Immature natural killer cell (primary cell): ENCODE measurements around the gene CFAP77. TPM values are rescaled to one million over a fixed set of nuclear protein-coding genes. Genes with fewer than 3 reads are reported as not detected.

Source experiments
- DNase-seq, 3 donors: peaks; one replicate each; pipeline ENCODE4 v3.0.0; 2022; ENCODE audit warnings: mixed read lengths in 1 of 3
- H3K27ac Mint-ChIP-seq, 6 donors: one replicate each; pipeline ENCODE4 v1.8.0; 2020; ENCODE audit warnings: mixed read lengths in 6 of 6, mild to moderate bottlenecking in 5 of 6, inconsistent platforms in 4 of 6, moderate library complexity in 3 of 6
- H3K27me3 Mint-ChIP-seq, 3 donors: one replicate each; pipeline ENCODE4 v1.8.0; 2020 to 2021; ENCODE audit warnings: low read depth in 3 of 3, mild to moderate bottlenecking in 3 of 3, mixed read lengths in 3 of 3, moderate library complexity in 3 of 3, inconsistent platforms in 1 of 3
- H3K36me3 Mint-ChIP-seq, 3 donors: one replicate each; pipeline ENCODE4 v1.8.0; 2020; ENCODE audit warnings: mixed read lengths in 3 of 3, inconsistent platforms in 2 of 3, mild to moderate bottlenecking in 2 of 3
- H3K4me1 Mint-ChIP-seq, 2 donors: one replicate each; pipeline ENCODE4 v1.8.0; 2020; ENCODE audit warnings: inconsistent platforms in 2 of 2, mild to moderate bottlenecking in 2 of 2, mixed read lengths in 2 of 2, moderate library complexity in 1 of 2
- H3K4me3 Mint-ChIP-seq, 5 donors: one replicate each; pipeline ENCODE4 v1.8.0; 2020; ENCODE audit warnings: mild to moderate bottlenecking in 5 of 5, mixed read lengths in 5 of 5, inconsistent platforms in 3 of 5, moderate library complexity in 3 of 5
- H3K9me3 Mint-ChIP-seq, 6 donors: one replicate each; pipeline ENCODE4 v1.8.0; 2020; ENCODE audit warnings: mild to moderate bottlenecking in 6 of 6, mixed read lengths in 6 of 6, inconsistent platforms in 4 of 6, moderate library complexity in 3 of 6
- polyA plus RNA-seq, 3 donors: library from polyadenylated mRNA; unstranded; fragments of 300-500 nt; fragmentation: Illumina TruSeq; gene quantifications; one replicate each; pipeline ENCODE4 v1.2.3, GENCODE V29; 2021

Gene CFAP77
- polyA plus RNA-seq, 3 donors from 2014 or later: not detected

GRCh38 chr9:132572921-132573320, 162.9 kb downstream of the CFAP77 start:
- Mint-ChIP-seq H3K36me3 (no peaks in the 10 kb centered on the region), H3K4me1 (no peaks in the 10 kb centered on the region), H3K27ac (no peak overlapping the region), H3K27me3 (peaks cover 11 to 20% (median 19%) of the 10 kb centered on the region in 3 donors), H3K9me3 (no peaks in the 10 kb centered on the region), H3K4me3 (no peak overlapping the region)
- DNase-seq: no peak

GRCh38 chr9:132575005-132575609, 165.1 kb downstream of the CFAP77 start:
- H3K9me3 Mint-ChIP-seq: no peaks in the 10 kb centered on the region
- H3K27ac Mint-ChIP-seq: no peak overlapping the region
- no peaks in the 10 kb centered on the region for H3K36me3 Mint-ChIP-seq
- H3K27me3 Mint-ChIP-seq: peaks cover 19 to 31% (median 28%) of the 10 kb centered on the region in 3 donors
- peak; percentile 52 to 62 (median 61) for DNase-seq
- H3K4me1 Mint-ChIP-seq: no peaks in the 10 kb centered on the region
- no peak overlapping the region for H3K4me3 Mint-ChIP-seq

- H3K36me3 Mint-ChIP-seq: no peaks in the 10 kb centered on the region
- H3K4me3 Mint-ChIP-seq: no peak overlapping the region
- DNase-seq: no peak
- H3K27ac Mint-ChIP-seq: no peak overlapping the region
- no peaks in the 10 kb centered on the region for H3K9me3 Mint-ChIP-seq
- peaks cover 22 to 34% (median 28%) of the 10 kb centered on the region in 3 donors for H3K27me3 Mint-ChIP-seq
- H3K4me1 Mint-ChIP-seq: no peaks in the 10 kb centered on the region
Observed at GRCh38 chr9:132575811-132576210, 165.8 kb downstream of the CFAP77 start.

- Mint-ChIP-seq H3K36me3 (no peaks in the 10 kb centered on the region), H3K4me1 (peaks cover 8 to 10% of the 10 kb centered on the region in 2 donors), H3K4me3 (no peak overlapping the region)
Observed at GRCh38 chr9:132577119-132577518, 167.1 kb downstream of the CFAP77 start.

GRCh38 chr9:132578367-132578932, 168.4 kb downstream of the CFAP77 start:
- no peak overlapping the region for H3K27ac Mint-ChIP-seq
- H3K36me3 Mint-ChIP-seq: no peaks in the 10 kb centered on the region
- peaks cover 0 to 6% (median 0%) of the 10 kb centered on the region in 6 donors for H3K9me3 Mint-ChIP-seq
- no peak overlapping the region for H3K4me3 Mint-ChIP-seq
- H3K4me1 Mint-ChIP-seq: peaks cover 10% of the 10 kb centered on the region in 2 donors
- DNase-seq: no peak
- peaks cover 36 to 48% (median 44%) of the 10 kb centered on the region in 3 donors for H3K27me3 Mint-ChIP-seq

More at GRCh38 chr9:132577119-132577518, 167.1 kb downstream of the CFAP77 start:
- peaks cover 30 to 43% (median 35%) of the 10 kb centered on the region in 3 donors for H3K27me3 Mint-ChIP-seq
- no peak for DNase-seq
- H3K9me3 Mint-ChIP-seq: peaks cover 0 to 2% (median 0%) of the 10 kb centered on the region in 6 donors
- H3K27ac Mint-ChIP-seq: no peak overlapping the region

- Mint-ChIP-seq H3K27me3 (peaks cover 36 to 49% (median 47%) of the 10 kb centered on the region in 3 donors), H3K9me3 (peaks cover 0 to 6% (median 0%) of the 10 kb centered on the region in 6 donors), H3K27ac (no peak overlapping the region), H3K4me3 (no peak overlapping the region), H3K4me1 (peaks cover 10% of the 10 kb centered on the region in 2 donors), H3K36me3 (no peaks in the 10 kb centered on the region)
- no peak for DNase-seq
Observed at GRCh38 chr9:132579427-132579798, 169.4 kb downstream of the CFAP77 start.

- H3K4me1 Mint-ChIP-seq: peaks cover 10% of the 10 kb centered on the region in 2 donors
- peaks cover 0 to 6% (median 0%) of the 10 kb centered on the region in 6 donors for H3K9me3 Mint-ChIP-seq
- H3K27ac Mint-ChIP-seq: peak within 1 kb of the TSS in 3 of 6 donors; percentile 7 to 54 (median 7)
Observed at GRCh38 chr9:132582276-132582785, 172.3 kb downstream of the CFAP77 start, which contains the start of gene BARHL1. TSS of gene BARHL1 (plus strand) at chr9:132582606. CDS start at chr9:132582798, 192 bp downstream.

GRCh38 chr9:132582786-132583583, 173.0 kb downstream of the CFAP77 start:
- peaks cover 48 to 52% (median 50%) of the 10 kb centered on the region in 3 donors for H3K27me3 Mint-ChIP-seq
- no peak overlapping the region for H3K27ac Mint-ChIP-seq
- peak overlapping the region in 2 of 5 donors; percentile 33 to 36 for H3K4me3 Mint-ChIP-seq

More at GRCh38 chr9:132582276-132582785, 172.3 kb downstream of the CFAP77 start, which contains the start of gene BARHL1:
- DNase-seq: no peak
- Mint-ChIP-seq H3K27me3 (peaks cover 45 to 58% (median 51%) of the 10 kb centered on the region in 3 donors), H3K4me3 (peak within 1 kb of the TSS; percentile 62 to 80 (median 75)), H3K36me3 (no peaks in the 10 kb centered on the region)

GRCh38 chr9:132583584-132584304, 173.7 kb downstream of the CFAP77 start:
- peaks cover 0 to 4% (median 0%) of the 10 kb centered on the region in 3 donors for H3K36me3 Mint-ChIP-seq
- H3K9me3 Mint-ChIP-seq: peaks cover 0 to 8% (median 0%) of the 10 kb centered on the region in 6 donors
- no peak for DNase-seq
- H3K27ac Mint-ChIP-seq: no peak overlapping the region
- peak overlapping the region in 1 of 5 donors; percentile 33 for H3K4me3 Mint-ChIP-seq
- H3K4me1 Mint-ChIP-seq: peaks cover 10% of the 10 kb centered on the region in 2 donors
- peaks cover 44 to 52% (median 51%) of the 10 kb centered on the region in 3 donors for H3K27me3 Mint-ChIP-seq

More at GRCh38 chr9:132582786-132583583, 173.0 kb downstream of the CFAP77 start:
- no peak for DNase-seq
- Mint-ChIP-seq H3K9me3 (peaks cover 0 to 6% (median 0%) of the 10 kb centered on the region in 6 donors), H3K36me3 (peaks cover 0 to 1% (median 0%) of the 10 kb centered on the region in 3 donors), H3K4me1 (peaks cover 10% of the 10 kb centered on the region in 2 donors)

GRCh38 chr9:132584601-132585560, 174.9 kb downstream of the CFAP77 start:
- DNase-seq: no peak
- Mint-ChIP-seq H3K27ac (no peak overlapping the region), H3K9me3 (peaks cover 0 to 8% (median 0%) of the 10 kb centered on the region in 6 donors), H3K27me3 (peaks cover 40 to 48% (median 47%) of the 10 kb centered on the region in 3 donors), H3K36me3 (peaks cover 0 to 4% (median 0%) of the 10 kb centered on the region in 3 donors), H3K4me3 (no peak overlapping the region), H3K4me1 (peaks cover 10 to 12% of the 10 kb centered on the region in 2 donors)

GRCh38 chr9:132585954-132586829, 176.2 kb downstream of the CFAP77 start:
- peaks cover 9 to 10% of the 10 kb centered on the region in 2 donors for H3K4me1 Mint-ChIP-seq
- H3K27ac Mint-ChIP-seq: no peak overlapping the region
- peaks cover 0 to 8% (median 0%) of the 10 kb centered on the region in 6 donors for H3K9me3 Mint-ChIP-seq
- peak overlapping the region in 1 of 5 donors; percentile 7 for H3K4me3 Mint-ChIP-seq
- H3K36me3 Mint-ChIP-seq: peaks cover 0 to 4% (median 0%) of the 10 kb centered on the region in 3 donors
- H3K27me3 Mint-ChIP-seq: peaks cover 36 to 45% (median 43%) of the 10 kb centered on the region in 3 donors
- DNase-seq: no peak
